Activated T-cell treated with anti-CD3 and anti-CD28 coated beads, Interleukin-2, amount 50 U/mL, for 4 hours (primary cell): ENCODE results near the gene SWT1. TPM values are rescaled to one million over a fixed set of nuclear protein-coding genes. Genes with fewer than 3 reads are reported as not detected.

Experiments used
- ATAC-seq, 2 donors: fragments of 200-7000 bp; cut with Tn5 transposase; one replicate each; pipeline ENCODE4 v1.10.0; 2021
- DNase-seq: peaks from one replicate; pipeline ENCODE4 v3.0.0-alpha.2; 2020
- H3K27me3 Mint-ChIP-seq: one replicate; pipeline ENCODE4 v1.8.0; 2021; ENCODE audit warnings: low read depth, mixed read lengths
- H3K36me3 Mint-ChIP-seq: one replicate; pipeline ENCODE4 v1.8.0; 2022; ENCODE audit warnings: mixed read lengths; ENCODE audit not compliant: insufficient read depth
- H3K4me1 Mint-ChIP-seq: one replicate; pipeline ENCODE4 v1.8.0; 2021; ENCODE audit warnings: low read depth, mixed read lengths
- H3K4me3 Mint-ChIP-seq: one replicate; pipeline ENCODE4 v1.8.0; 2021; ENCODE audit warnings: mild to moderate bottlenecking, moderate library complexity, mixed read lengths
- H3K9me3 Mint-ChIP-seq: one replicate; pipeline ENCODE4 v1.8.0; 2021; ENCODE audit warnings: mixed read lengths
- total RNA-seq, 3 donors: library from RNA; stranded (reverse); gene quantifications; one replicate each; pipeline ENCODE4 v1.2.1, GENCODE V29; 2021

SWT1 gene
- total RNA-seq, 3 donors from 2014 or later: 0.66 to 1.7 (median 1.0) TPM

- Mint-ChIP-seq H3K9me3 (no peaks in the 10 kb centered on the region), H3K4me3 (no peak overlapping the region), H3K4me1 (no peaks in the 10 kb centered on the region), H3K27me3 (no peaks in the 10 kb centered on the region), H3K36me3 (peaks cover 2% of the 10 kb centered on the region)
- no peak for ATAC-seq
- DNase-seq: no peak
Observed at GRCh38 chr1:185268352-185268751, 111.4 kb downstream of the SWT1 start.

DNA sequence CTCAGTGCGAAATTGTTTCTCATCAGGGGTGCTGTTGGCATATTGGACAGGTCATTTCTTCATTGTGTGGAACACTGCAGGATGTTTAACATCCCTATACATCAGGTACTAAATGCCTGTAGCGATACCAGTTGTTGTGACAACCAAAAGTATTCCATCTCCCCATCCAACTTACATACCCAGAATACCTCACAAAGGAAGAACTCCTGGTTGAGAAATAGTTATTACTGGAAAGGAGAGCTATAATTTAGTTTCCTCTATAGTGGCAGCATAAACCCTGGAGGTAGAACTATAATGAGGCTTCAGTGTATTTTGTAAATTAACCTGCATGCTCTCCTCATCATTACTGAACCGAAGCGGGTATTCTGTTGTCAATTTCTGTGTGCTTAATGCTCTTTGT lies 115.0 kb downstream of the SWT1 start:
- Mint-ChIP-seq H3K36me3 (peaks cover 2% of the 10 kb centered on the region), H3K27me3 (no peaks in the 10 kb centered on the region), H3K9me3 (no peaks in the 10 kb centered on the region), H3K4me1 (no peaks in the 10 kb centered on the region), H3K4me3 (no peak overlapping the region)
- no peak for DNase-seq
- no peak for ATAC-seq

GRCh38 chr1:185279571-185279970 lies 122.6 kb downstream of the SWT1 start:
- ATAC-seq: no peak
- H3K4me3 Mint-ChIP-seq: no peak overlapping the region

DNA sequence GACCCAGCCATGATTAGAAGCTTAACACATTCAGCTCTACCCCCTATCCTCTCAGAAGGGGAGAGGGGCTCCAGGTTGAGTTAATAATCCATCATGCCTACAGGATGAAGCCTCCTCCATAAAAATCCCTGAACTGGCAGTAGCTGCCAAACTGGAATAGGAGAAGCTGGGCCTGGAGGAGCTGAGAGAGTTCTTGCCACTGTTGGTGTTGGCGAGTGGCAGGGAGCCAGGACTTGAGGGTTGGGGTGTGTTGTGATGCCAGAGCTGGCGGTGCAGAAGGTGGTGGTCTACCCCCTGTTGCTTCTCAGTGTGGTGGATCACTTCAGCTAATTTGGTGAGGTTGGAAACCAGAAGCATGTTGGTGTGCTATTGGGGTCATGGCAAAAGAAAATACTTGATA lies 123.6 kb downstream of the SWT1 start:
- DNase-seq (no peak), ATAC-seq (no peak)
- Mint-ChIP-seq H3K36me3 (peaks cover 17% of the 10 kb centered on the region), H3K27me3 (no peaks in the 10 kb centered on the region), H3K4me3 (no peak overlapping the region), H3K9me3 (peaks cover 12% of the 10 kb centered on the region), H3K4me1 (peaks cover 61% of the 10 kb centered on the region)

More at GRCh38 chr1:185279571-185279970, 122.6 kb downstream of the SWT1 start:
- H3K27me3 Mint-ChIP-seq: no peaks in the 10 kb centered on the region
- peaks cover 17% of the 10 kb centered on the region for H3K36me3 Mint-ChIP-seq
- H3K4me1 Mint-ChIP-seq: peaks cover 50% of the 10 kb centered on the region
- no peak for DNase-seq
- H3K9me3 Mint-ChIP-seq: peaks cover 12% of the 10 kb centered on the region

DNA sequence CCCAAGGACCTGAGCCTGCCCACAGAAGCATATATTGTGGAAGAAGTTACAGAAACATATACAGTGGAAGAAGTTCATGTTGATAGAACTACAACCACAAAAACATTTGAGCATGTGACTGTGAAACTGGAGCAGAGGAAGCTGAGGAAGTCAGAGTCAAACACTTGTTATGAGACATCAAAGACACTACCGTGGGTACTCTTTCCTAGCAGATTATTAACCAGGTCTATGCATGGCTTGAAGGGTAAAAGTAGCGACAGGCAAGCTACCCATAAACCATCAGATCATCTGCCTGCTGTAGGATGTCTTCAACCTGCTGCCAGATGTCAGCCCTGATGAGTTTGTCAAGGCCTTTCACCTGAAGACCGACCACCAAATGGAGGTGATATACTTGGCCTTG lies 124.3 kb downstream of the SWT1 start:
- peak overlapping the region; percentile 13 for H3K4me3 Mint-ChIP-seq
- H3K4me1 Mint-ChIP-seq: peaks cover 61% of the 10 kb centered on the region
- H3K27me3 Mint-ChIP-seq: no peaks in the 10 kb centered on the region
- peak; percentile 73 to 80 for ATAC-seq
- peaks cover 17% of the 10 kb centered on the region for H3K36me3 Mint-ChIP-seq
- no peak for DNase-seq
- peaks cover 12% of the 10 kb centered on the region for H3K9me3 Mint-ChIP-seq

DNA sequence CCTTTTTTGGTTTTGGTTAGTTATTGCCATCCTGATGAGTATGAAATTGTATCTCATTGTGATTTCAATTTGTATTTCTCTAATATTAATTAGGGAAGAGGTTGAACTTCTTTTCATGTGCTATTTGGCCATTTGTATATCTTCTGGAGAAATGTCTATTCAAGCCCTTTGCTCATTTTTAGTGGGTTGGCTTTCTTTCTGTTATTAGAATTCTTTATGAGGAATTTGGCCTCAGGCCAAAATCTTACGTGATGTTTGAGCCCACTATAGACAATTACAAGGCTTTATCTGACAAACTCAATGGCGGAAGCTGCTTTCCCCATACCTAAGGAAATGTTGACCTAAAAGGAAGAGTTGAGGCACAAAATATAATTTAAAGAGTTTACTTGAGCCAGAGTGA lies 127.1 kb downstream of the SWT1 start:
- Mint-ChIP-seq H3K36me3 (peaks cover 8% of the 10 kb centered on the region), H3K27me3 (no peaks in the 10 kb centered on the region), H3K4me1 (peaks cover 73% of the 10 kb centered on the region), H3K4me3 (no peak overlapping the region), H3K9me3 (peaks cover 10% of the 10 kb centered on the region)
- no peak for DNase-seq
- ATAC-seq: no peak

DNA sequence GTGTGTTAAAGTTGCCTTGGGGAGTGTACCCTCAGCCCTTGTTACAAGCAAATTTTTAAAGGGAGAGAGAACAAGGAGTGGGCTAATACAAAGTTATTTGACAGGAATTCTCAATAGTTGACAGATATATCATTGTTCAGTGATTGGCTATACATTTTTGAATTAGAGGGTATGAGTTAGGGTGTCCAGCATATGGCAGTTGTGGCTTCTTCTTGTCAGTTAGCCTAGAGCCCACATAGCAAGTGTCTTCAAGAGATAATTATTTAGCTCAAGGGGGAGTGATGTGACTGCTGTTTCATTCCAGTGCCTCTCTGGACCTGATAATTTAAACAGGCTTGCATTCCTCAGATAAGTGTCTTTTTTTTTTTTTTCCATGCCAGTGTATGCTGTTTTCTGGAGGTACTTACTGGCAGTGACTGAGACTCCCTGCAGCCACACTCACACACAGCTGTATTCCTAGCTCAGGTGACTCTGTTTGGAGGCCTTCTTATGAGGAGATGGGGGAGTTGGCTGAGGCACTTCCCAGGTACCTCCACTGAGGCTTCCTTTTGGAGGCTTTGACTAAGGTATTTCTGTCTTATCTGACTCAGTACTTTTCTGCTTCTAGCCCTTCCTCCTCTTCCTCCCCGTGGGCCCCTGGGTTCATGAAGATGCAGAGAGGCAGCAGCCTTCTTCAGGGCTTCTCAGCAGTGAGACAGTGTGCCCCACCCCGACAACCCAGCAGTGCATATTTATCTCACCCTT lies 127.7 kb downstream of the SWT1 start:
- DNase-seq (no peak), ATAC-seq (no peak)
- H3K27me3 Mint-ChIP-seq: no peaks in the 10 kb centered on the region
- peaks cover 9% of the 10 kb centered on the region for H3K9me3 Mint-ChIP-seq
- H3K4me3 Mint-ChIP-seq: no peak overlapping the region
- H3K36me3 Mint-ChIP-seq: peaks cover 9% of the 10 kb centered on the region
- peaks cover 74% of the 10 kb centered on the region for H3K4me1 Mint-ChIP-seq

DNA sequence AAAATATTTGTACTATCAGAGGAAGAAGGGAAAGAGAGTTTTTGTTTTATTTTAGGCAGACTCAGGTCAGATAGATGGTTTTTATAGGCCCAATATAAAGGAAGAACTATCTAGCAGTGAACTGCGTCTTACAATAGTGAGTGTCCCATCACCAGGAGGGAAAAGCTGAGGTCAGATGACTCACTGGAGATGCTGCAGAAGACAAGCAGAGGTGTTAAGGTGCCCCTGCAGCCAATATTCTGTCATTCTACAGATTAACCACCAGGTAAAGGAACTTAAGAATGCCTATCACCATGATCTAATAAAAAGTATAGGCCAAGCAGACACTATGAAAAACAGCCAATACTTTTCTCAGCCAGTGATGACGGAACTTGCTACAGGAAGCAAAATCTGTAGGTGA lies 130.5 kb downstream of the SWT1 start:
- Mint-ChIP-seq H3K4me3 (no peak overlapping the region), H3K4me1 (peaks cover 51% of the 10 kb centered on the region), H3K36me3 (peaks cover 8% of the 10 kb centered on the region), H3K27me3 (no peaks in the 10 kb centered on the region), H3K9me3 (peaks cover 6% of the 10 kb centered on the region)
- no peak for DNase-seq
- no peak for ATAC-seq

GRCh38 chr1:185288435-185288834 lies 131.5 kb downstream of the SWT1 start:
- no peaks in the 10 kb centered on the region for H3K27me3 Mint-ChIP-seq
- H3K4me1 Mint-ChIP-seq: peaks cover 48% of the 10 kb centered on the region
- H3K9me3 Mint-ChIP-seq: peaks cover 6% of the 10 kb centered on the region
- peaks cover 12% of the 10 kb centered on the region for H3K36me3 Mint-ChIP-seq
- no peak for ATAC-seq
- no peak for DNase-seq
- no peak overlapping the region for H3K4me3 Mint-ChIP-seq

DNA sequence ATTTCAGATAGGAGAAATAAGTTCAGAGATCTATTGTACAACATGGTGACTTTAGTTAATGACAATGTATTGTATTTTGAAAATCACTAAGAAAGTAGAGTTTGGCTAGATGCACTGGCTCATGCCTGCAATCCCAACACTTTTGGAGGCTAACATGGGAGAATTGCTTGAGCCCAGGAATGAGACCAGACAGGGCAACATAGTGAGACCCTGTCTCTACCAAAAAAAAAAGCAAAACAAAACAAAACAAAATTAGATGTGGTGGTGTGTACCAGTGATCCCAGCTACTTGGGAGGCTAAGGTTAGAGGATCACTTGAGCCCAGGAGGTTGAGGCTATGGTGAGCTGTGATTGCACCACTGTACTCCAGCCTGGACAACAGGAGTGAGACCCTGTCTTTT lies 132.9 kb downstream of the SWT1 start:
- peaks cover 23% of the 10 kb centered on the region for H3K36me3 Mint-ChIP-seq
- DNase-seq (no peak), ATAC-seq (no peak)
- H3K4me3 Mint-ChIP-seq: no peak overlapping the region
- H3K9me3 Mint-ChIP-seq: peaks cover 6% of the 10 kb centered on the region
- H3K27me3 Mint-ChIP-seq: no peaks in the 10 kb centered on the region
- peaks cover 39% of the 10 kb centered on the region for H3K4me1 Mint-ChIP-seq

DNA sequence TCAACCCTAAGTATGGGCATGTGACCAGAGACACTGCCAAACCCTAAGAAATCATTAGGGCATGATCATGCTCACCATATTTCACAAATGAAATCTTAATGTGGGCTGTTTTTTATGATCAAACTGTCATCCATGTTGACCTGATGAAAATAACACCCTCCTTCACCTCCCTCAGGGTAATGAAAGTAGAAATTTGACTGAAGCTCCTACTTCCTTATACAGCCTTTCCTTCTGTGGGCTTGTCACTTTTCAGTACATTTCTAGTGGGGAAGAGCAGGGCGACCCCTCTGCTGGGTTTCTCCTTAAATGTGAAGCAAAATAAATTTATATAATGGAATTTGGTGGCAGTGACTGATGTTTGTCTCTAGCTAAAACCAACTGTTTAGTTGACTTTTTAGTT lies 134.2 kb downstream of the SWT1 start:
- ATAC-seq (no peak), DNase-seq (no peak)
- H3K36me3 Mint-ChIP-seq: peaks cover 34% of the 10 kb centered on the region
- peaks cover 32% of the 10 kb centered on the region for H3K4me1 Mint-ChIP-seq
- peaks cover 6% of the 10 kb centered on the region for H3K9me3 Mint-ChIP-seq
- H3K4me3 Mint-ChIP-seq: no peak overlapping the region
- no peaks in the 10 kb centered on the region for H3K27me3 Mint-ChIP-seq

- Mint-ChIP-seq H3K4me1 (peaks cover 32% of the 10 kb centered on the region), H3K9me3 (peaks cover 6% of the 10 kb centered on the region), H3K4me3 (no peak overlapping the region), H3K27me3 (no peaks in the 10 kb centered on the region), H3K36me3 (peaks cover 38% of the 10 kb centered on the region)
- no peak for ATAC-seq
- no peak for DNase-seq
Observed at GRCh38 chr1:185291652-185292051, 134.7 kb downstream of the SWT1 start.

DNA sequence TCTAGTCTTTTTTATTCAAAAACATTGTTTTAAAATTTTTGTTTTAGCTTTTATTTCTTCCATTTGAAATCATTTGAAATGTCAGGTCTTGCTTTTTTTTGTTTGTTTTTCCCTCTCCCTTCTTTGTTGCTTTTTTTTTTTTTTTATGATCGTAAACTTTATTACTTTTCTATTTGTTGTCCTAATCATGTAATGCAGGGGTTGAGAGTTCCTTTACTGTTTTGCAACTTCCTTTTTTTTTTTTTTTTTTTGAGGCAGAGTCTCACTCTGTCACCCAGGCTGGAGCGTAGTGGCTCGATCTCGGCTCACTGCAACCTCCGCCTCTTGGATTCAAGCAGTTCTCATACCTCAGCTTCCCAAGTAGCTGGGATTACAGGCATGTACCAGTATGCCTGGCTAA lies 135.3 kb downstream of the SWT1 start:
- peaks cover 6% of the 10 kb centered on the region for H3K9me3 Mint-ChIP-seq
- ATAC-seq (no peak), DNase-seq (no peak)
- no peak overlapping the region for H3K4me3 Mint-ChIP-seq
- peaks cover 32% of the 10 kb centered on the region for H3K4me1 Mint-ChIP-seq
- H3K27me3 Mint-ChIP-seq: no peaks in the 10 kb centered on the region
- H3K36me3 Mint-ChIP-seq: peaks cover 40% of the 10 kb centered on the region

DNA sequence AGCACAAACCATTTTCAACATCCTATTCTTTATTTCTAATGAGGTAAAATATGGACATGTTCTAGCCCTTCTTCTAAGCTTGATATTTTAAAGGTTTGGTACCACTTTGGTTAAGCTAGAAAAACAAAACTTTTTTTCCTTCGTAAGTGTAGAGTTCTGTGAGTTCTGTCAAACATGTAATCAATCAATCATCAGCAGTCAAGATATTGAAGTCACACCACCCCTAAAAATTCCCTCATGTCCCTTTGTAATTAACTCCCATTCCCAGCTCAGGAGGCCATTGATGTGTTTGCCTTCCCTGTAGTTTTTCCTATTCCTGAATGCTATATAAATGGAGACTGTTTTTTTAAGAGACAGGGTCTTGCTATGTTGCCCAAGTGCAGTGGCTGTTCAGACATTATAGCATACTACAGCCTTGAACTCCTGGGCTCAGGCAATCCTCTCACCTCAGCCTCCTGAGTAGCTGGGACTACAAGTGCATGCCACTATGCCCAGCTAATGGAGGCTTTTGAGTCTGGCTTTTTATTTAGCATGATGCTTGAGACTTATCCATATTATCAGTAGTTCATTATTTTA lies 137.1 kb downstream of the SWT1 start:
- Mint-ChIP-seq H3K9me3 (peaks cover 6% of the 10 kb centered on the region), H3K4me1 (peaks cover 20% of the 10 kb centered on the region), H3K4me3 (no peak overlapping the region), H3K27me3 (no peaks in the 10 kb centered on the region), H3K36me3 (peaks cover 53% of the 10 kb centered on the region)
- DNase-seq (no peak), ATAC-seq (no peak)

DNA sequence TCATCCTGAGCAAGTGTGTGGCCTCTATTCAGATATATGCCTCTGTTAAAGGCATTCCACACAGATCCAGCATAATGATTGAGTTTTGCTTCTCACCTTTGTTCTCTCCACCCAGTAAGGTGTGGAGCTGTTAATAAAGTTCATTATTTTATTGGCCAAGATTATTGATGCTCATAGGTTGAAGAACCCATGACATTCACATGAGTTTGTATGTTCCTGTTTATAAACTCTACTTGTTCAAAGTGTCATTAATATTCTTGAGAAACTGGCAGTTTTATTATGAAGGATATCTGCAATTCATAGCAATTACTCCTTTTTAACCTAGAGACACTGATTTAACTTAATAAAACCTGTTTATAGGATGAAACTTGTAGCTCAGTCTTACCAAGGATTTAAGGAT lies 138.1 kb downstream of the SWT1 start:
- Mint-ChIP-seq H3K4me3 (no peak overlapping the region), H3K36me3 (peaks cover 51% of the 10 kb centered on the region), H3K9me3 (no peaks in the 10 kb centered on the region), H3K4me1 (peaks cover 13% of the 10 kb centered on the region), H3K27me3 (no peaks in the 10 kb centered on the region)
- ATAC-seq: no peak
- no peak for DNase-seq
